Progenitor cell of endocrine pancreas (in vitro differentiated cells): ENCODE measurements around the gene MAPK14. TPM values are rescaled to one million over a fixed set of nuclear protein-coding genes. Genes with fewer than 3 reads are reported as not detected.
A peak's percentile ranks its signal among the peaks of the same experiment; 100 is the strongest.

Source experiments
- DNase-seq: peaks from one replicate; pipeline ENCODE4 v3.0.0; 2021; ENCODE audit warnings: low spot score; ENCODE audit not compliant: unreplicated experiment
- H3K27ac Mint-ChIP-seq: 2 replicates; pipeline ENCODE4 v1.8.0; 2021; ENCODE audit warnings: mild to moderate bottlenecking, moderate library complexity, mixed read lengths
- H3K27me3 Mint-ChIP-seq: 2 replicates; pipeline ENCODE4 v1.8.0; 2021; ENCODE audit warnings: mixed read lengths
- H3K36me3 Mint-ChIP-seq: 2 replicates; pipeline ENCODE4 v1.8.0; 2022; ENCODE audit warnings: mixed read lengths; ENCODE audit not compliant: insufficient read depth
- H3K4me1 Mint-ChIP-seq: 2 replicates; pipeline ENCODE4 v1.8.0; 2021; ENCODE audit warnings: low read depth, mixed read lengths
- H3K4me3 Mint-ChIP-seq: 2 replicates; pipeline ENCODE4 v1.8.0; 2021; ENCODE audit warnings: low read depth, mild to moderate bottlenecking, moderate library complexity, mixed read lengths
- H3K9me3 Mint-ChIP-seq: 2 replicates; pipeline ENCODE4 v1.8.0; 2021; ENCODE audit warnings: low read depth, mixed read lengths
- CTCF ChIP-seq: fragments of 200-600 bp; sonication (generic); IDR thresholded peaks from one replicate; pipeline ENCODE4 v1.5.0; 2021; ENCODE audit warnings: antibody characterized with exemption, mild to moderate bottlenecking; ENCODE audit not compliant: unreplicated experiment
- total RNA-seq: library from RNA; stranded (reverse); gene quantifications from 2 replicates; pipeline ENCODE4 v1.2.1, GENCODE V29; 2021

MAPK14 gene
- total RNA-seq, 1 donor from 2014 or later: 43.7 TPM

- no peak for DNase-seq
- Mint-ChIP-seq H3K4me3 (no peak overlapping the region), H3K27ac (peak overlapping the region; percentile 5), H3K4me1 (peaks cover 41% of the 10 kb centered on the region), H3K9me3 (no peaks in the 10 kb centered on the region), H3K36me3 (peaks cover 4% of the 10 kb centered on the region), H3K27me3 (no peaks in the 10 kb centered on the region)
- no peak for TF ChIP-seq CTCF
Measured at GRCh38 chr6:36064770-36065396, 37.3 kb downstream of the MAPK14 start.

GRCh38 chr6:36065916-36066315 is 38.3 kb downstream of the MAPK14 start:
- Mint-ChIP-seq H3K4me1 (peaks cover 41% of the 10 kb centered on the region), H3K36me3 (peaks cover 4% of the 10 kb centered on the region), H3K9me3 (no peaks in the 10 kb centered on the region), H3K27me3 (no peaks in the 10 kb centered on the region), H3K27ac (no peak overlapping the region), H3K4me3 (no peak overlapping the region)
- DNase-seq: no peak
- no peak for TF ChIP-seq CTCF

GRCh38 chr6:36066817-36067216 is 39.2 kb downstream of the MAPK14 start:
- no peak overlapping the region for H3K27ac Mint-ChIP-seq
- no peak for TF ChIP-seq CTCF
- H3K4me3 Mint-ChIP-seq: no peak overlapping the region
- peaks cover 1% of the 10 kb centered on the region for H3K36me3 Mint-ChIP-seq
- H3K4me1 Mint-ChIP-seq: peaks cover 41% of the 10 kb centered on the region
- H3K27me3 Mint-ChIP-seq: no peaks in the 10 kb centered on the region
- H3K9me3 Mint-ChIP-seq: no peaks in the 10 kb centered on the region
- no peak for DNase-seq

- no peak overlapping the region for H3K4me3 Mint-ChIP-seq
- H3K9me3 Mint-ChIP-seq: no peaks in the 10 kb centered on the region
- DNase-seq: no peak
- no peak for TF ChIP-seq CTCF
- H3K4me1 Mint-ChIP-seq: peaks cover 41% of the 10 kb centered on the region
- H3K36me3 Mint-ChIP-seq: peaks cover 1% of the 10 kb centered on the region
- H3K27me3 Mint-ChIP-seq: no peaks in the 10 kb centered on the region
- peak overlapping the region; percentile 42 for H3K27ac Mint-ChIP-seq
Measured at GRCh38 chr6:36067374-36068011, 39.9 kb downstream of the MAPK14 start.

- Mint-ChIP-seq H3K9me3 (no peaks in the 10 kb centered on the region), H3K27ac (peak overlapping the region; percentile 42), H3K4me1 (peaks cover 41% of the 10 kb centered on the region), H3K4me3 (no peak overlapping the region), H3K27me3 (no peaks in the 10 kb centered on the region), H3K36me3 (peaks cover 1% of the 10 kb centered on the region)
- no peak for DNase-seq
- no peak for TF ChIP-seq CTCF
Measured at GRCh38 chr6:36068012-36068392, 40.4 kb downstream of the MAPK14 start.
